ENCODE results near the gene AZI2. TPM values are rescaled to one million over a fixed set of nuclear protein-coding genes. Genes with fewer than 3 reads are reported as not detected.

The AZI2 gene
- polyA plus RNA-seq, 2 donors = 20.4 to 29.0 TPM

- Histone ChIP-seq H3K36me3 (ENCODE audit: control insufficient read depth in 2 of 2, insufficient read depth in 2 of 2, low read length in 1 of 2) (no peaks in the 10 kb centered on the region), H3K4me3 (ENCODE audit: low read depth in 1 of 2, low read length in 2 of 2) (no peak overlapping the region), H3K27me3 (ENCODE audit: control insufficient read depth in 1 of 2, insufficient read depth in 2 of 2, low read length in 2 of 2) (no peaks in the 10 kb centered on the region), H3K4me1 (ENCODE audit: control insufficient read depth in 2 of 2, insufficient read depth in 2 of 2, low read length in 1 of 2) (no peaks in the 10 kb centered on the region), H3K9me3 (ENCODE audit: control insufficient read depth in 2 of 2, insufficient read depth in 1 of 2, low read depth in 1 of 2, low read length in 1 of 2) (no peaks in the 10 kb centered on the region), H3K27ac (ENCODE audit: low read depth in 2 of 2, low read length in 1 of 2) (no peak overlapping the region)
Measured at GRCh38 chr3:28337230-28337629, 11.4 kb downstream of the AZI2 start.

- H3K36me3 ChIP-seq (ENCODE audit: control insufficient read depth in 2 of 2, insufficient read depth in 2 of 2, low read length in 1 of 2) = no peaks in the 10 kb centered on the region
- H3K4me3 ChIP-seq (ENCODE audit: low read depth in 1 of 2, low read length in 2 of 2) = no peak overlapping the region
- WGBS, 2 donors = 62 to 72% methylated on average over 2 of the region's 2 CpGs
- H3K9me3 ChIP-seq (ENCODE audit: control insufficient read depth in 2 of 2, insufficient read depth in 1 of 2, low read depth in 1 of 2, low read length in 1 of 2) = no peaks in the 10 kb centered on the region
- no peaks in the 10 kb centered on the region for H3K27me3 ChIP-seq (ENCODE audit: control insufficient read depth in 1 of 2, insufficient read depth in 2 of 2, low read length in 2 of 2)
- no peak overlapping the region for H3K27ac ChIP-seq (ENCODE audit: low read depth in 2 of 2, low read length in 1 of 2)
- H3K4me1 ChIP-seq (ENCODE audit: control insufficient read depth in 2 of 2, insufficient read depth in 2 of 2, low read length in 1 of 2) = no peaks in the 10 kb centered on the region
Measured at GRCh38 chr3:28335246-28335645, 13.4 kb downstream of the AZI2 start.

GRCh38 chr3:28334552-28334951, 14.1 kb downstream of the AZI2 start:
- Histone ChIP-seq H3K36me3 (ENCODE audit: control insufficient read depth in 2 of 2, insufficient read depth in 2 of 2, low read length in 1 of 2) (no peaks in the 10 kb centered on the region), H3K4me3 (ENCODE audit: low read depth in 1 of 2, low read length in 2 of 2) (no peak overlapping the region), H3K27me3 (ENCODE audit: control insufficient read depth in 1 of 2, insufficient read depth in 2 of 2, low read length in 2 of 2) (no peaks in the 10 kb centered on the region), H3K4me1 (ENCODE audit: control insufficient read depth in 2 of 2, insufficient read depth in 2 of 2, low read length in 1 of 2) (no peaks in the 10 kb centered on the region), H3K9me3 (ENCODE audit: control insufficient read depth in 2 of 2, insufficient read depth in 1 of 2, low read depth in 1 of 2, low read length in 1 of 2) (no peaks in the 10 kb centered on the region), H3K27ac (ENCODE audit: low read depth in 2 of 2, low read length in 1 of 2) (no peak overlapping the region)

- WGBS, 2 donors = 77 to 78% methylated on average over 4 of the region's 4 CpGs
- H3K27me3 ChIP-seq (ENCODE audit: control insufficient read depth in 1 of 2, insufficient read depth in 2 of 2, low read length in 2 of 2) = no peaks in the 10 kb centered on the region
- H3K27ac ChIP-seq (ENCODE audit: low read depth in 2 of 2, low read length in 1 of 2) = no peak overlapping the region
- H3K36me3 ChIP-seq (ENCODE audit: control insufficient read depth in 2 of 2, insufficient read depth in 2 of 2, low read length in 1 of 2) = no peaks in the 10 kb centered on the region
- H3K4me1 ChIP-seq (ENCODE audit: control insufficient read depth in 2 of 2, insufficient read depth in 2 of 2, low read length in 1 of 2) = no peaks in the 10 kb centered on the region
- no peak overlapping the region for H3K4me3 ChIP-seq (ENCODE audit: low read depth in 1 of 2, low read length in 2 of 2)
- H3K9me3 ChIP-seq (ENCODE audit: control insufficient read depth in 2 of 2, insufficient read depth in 1 of 2, low read depth in 1 of 2, low read length in 1 of 2) = no peaks in the 10 kb centered on the region
Measured at GRCh38 chr3:28328188-28329151, 20.2 kb downstream of the AZI2 start.

DNA sequence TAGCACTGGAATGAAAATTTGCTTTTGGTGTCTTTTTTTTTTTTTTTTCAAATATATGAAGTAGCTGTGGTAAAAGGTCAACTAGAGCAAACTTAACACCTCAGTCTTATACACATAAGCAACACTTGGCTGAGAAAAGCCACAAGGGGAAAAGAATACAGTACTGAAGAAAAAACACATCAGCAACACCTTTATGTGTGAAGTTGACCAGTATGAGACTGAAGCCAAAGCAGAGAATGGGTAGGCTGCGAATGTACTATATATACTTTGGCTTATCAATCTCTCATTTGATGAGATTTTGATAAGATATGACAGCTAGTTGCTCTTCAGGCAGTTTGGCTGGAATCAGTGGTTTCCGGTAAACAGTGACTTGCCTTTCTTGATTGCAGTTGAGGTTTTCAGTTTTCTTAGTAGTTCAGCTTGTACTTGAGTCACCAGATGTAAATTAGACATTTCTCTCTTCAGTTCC, 22.1 kb downstream of the AZI2 start:
- no peak overlapping the region for H3K4me3 ChIP-seq (ENCODE audit: low read depth in 1 of 2, low read length in 2 of 2)
- no peaks in the 10 kb centered on the region for H3K9me3 ChIP-seq (ENCODE audit: control insufficient read depth in 2 of 2, insufficient read depth in 1 of 2, low read depth in 1 of 2, low read length in 1 of 2)
- H3K27me3 ChIP-seq (ENCODE audit: control insufficient read depth in 1 of 2, insufficient read depth in 2 of 2, low read length in 2 of 2) = no peaks in the 10 kb centered on the region
- no peaks in the 10 kb centered on the region for H3K36me3 ChIP-seq (ENCODE audit: control insufficient read depth in 2 of 2, insufficient read depth in 2 of 2, low read length in 1 of 2)
- whole genome bisulfite sequencing, 2 donors = 69 to 74% methylated on average over 2 of the region's 2 CpGs
- H3K27ac ChIP-seq (ENCODE audit: low read depth in 2 of 2, low read length in 1 of 2) = no peak overlapping the region
- no peaks in the 10 kb centered on the region for H3K4me1 ChIP-seq (ENCODE audit: control insufficient read depth in 2 of 2, insufficient read depth in 2 of 2, low read length in 1 of 2)

- no peaks in the 10 kb centered on the region for H3K27me3 ChIP-seq (ENCODE audit: control insufficient read depth in 1 of 2, insufficient read depth in 2 of 2, low read length in 2 of 2)
- H3K27ac ChIP-seq (ENCODE audit: low read depth in 2 of 2, low read length in 1 of 2) = no peak overlapping the region
- H3K9me3 ChIP-seq (ENCODE audit: control insufficient read depth in 2 of 2, insufficient read depth in 1 of 2, low read depth in 1 of 2, low read length in 1 of 2) = no peaks in the 10 kb centered on the region
- H3K36me3 ChIP-seq (ENCODE audit: control insufficient read depth in 2 of 2, insufficient read depth in 2 of 2, low read length in 1 of 2) = peaks cover 0 to 3% of the 10 kb centered on the region in 2 donors
- H3K4me1 ChIP-seq (ENCODE audit: control insufficient read depth in 2 of 2, insufficient read depth in 2 of 2, low read length in 1 of 2) = no peaks in the 10 kb centered on the region
- no peak overlapping the region for H3K4me3 ChIP-seq (ENCODE audit: low read depth in 1 of 2, low read length in 2 of 2)
- WGBS, 2 donors = 72 to 88% methylated on average over 1 of the region's 1 CpG
Measured at GRCh38 chr3:28322464-28322863, 26.2 kb downstream of the AZI2 start.

DNA sequence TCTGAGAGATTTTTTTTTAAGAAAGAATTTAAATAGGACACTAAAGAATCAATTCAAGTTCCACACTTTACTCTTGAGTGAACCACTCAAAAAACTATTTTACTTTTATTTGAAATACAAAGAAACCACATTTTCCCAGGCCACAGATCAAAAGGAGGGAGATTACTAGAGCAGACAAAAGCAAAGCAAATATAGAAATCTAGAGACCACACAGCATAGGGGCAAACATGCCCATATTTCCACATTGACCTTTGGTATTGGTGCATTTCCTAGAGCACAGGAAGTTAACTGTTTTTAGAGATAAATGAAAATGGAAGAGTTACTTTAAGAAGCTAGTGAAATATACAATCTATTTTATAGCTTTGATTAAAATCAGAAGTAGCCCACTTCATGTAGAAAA, 27.6 kb downstream of the AZI2 start:
- peaks cover 0 to 3% of the 10 kb centered on the region in 2 donors for H3K36me3 ChIP-seq (ENCODE audit: control insufficient read depth in 2 of 2, insufficient read depth in 2 of 2, low read length in 1 of 2)
- no peak overlapping the region for H3K4me3 ChIP-seq (ENCODE audit: low read depth in 1 of 2, low read length in 2 of 2)
- H3K4me1 ChIP-seq (ENCODE audit: control insufficient read depth in 2 of 2, insufficient read depth in 2 of 2, low read length in 1 of 2) = no peaks in the 10 kb centered on the region
- no peak overlapping the region for H3K27ac ChIP-seq (ENCODE audit: low read depth in 2 of 2, low read length in 1 of 2)
- H3K9me3 ChIP-seq (ENCODE audit: control insufficient read depth in 2 of 2, insufficient read depth in 1 of 2, low read depth in 1 of 2, low read length in 1 of 2) = no peaks in the 10 kb centered on the region
- no peaks in the 10 kb centered on the region for H3K27me3 ChIP-seq (ENCODE audit: control insufficient read depth in 1 of 2, insufficient read depth in 2 of 2, low read length in 2 of 2)

DNA sequence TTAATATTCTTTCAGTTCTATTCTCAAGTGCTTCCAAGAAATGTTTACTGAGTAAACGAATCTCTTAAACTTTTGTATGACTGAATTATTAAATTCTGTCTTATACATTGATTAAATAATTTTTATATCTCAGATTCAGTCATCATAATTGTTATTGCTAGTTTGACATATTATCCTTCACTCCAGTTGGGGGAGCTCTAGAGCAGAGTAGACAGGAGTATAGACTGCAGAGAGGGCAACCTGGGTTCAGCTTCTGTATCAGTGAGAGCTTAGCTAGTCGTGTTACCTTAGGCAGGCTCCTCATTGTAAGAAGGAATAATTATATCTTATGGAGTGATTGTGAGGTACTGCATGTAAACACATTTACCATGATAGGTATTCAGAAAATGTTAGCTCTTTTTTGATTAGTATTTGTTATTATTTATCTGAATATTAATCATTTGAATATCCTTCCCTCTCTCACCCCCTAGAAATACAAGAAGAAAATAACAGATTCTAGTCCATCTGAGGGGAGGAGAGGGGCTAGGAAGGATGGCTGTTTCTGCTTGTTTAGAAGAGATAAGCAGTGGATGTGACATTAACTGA, 31.1 kb downstream of the AZI2 start:
- Histone ChIP-seq H3K9me3 (ENCODE audit: control insufficient read depth in 2 of 2, insufficient read depth in 1 of 2, low read depth in 1 of 2, low read length in 1 of 2) (no peaks in the 10 kb centered on the region), H3K36me3 (ENCODE audit: control insufficient read depth in 2 of 2, insufficient read depth in 2 of 2, low read length in 1 of 2) (peaks cover 0 to 3% of the 10 kb centered on the region in 2 donors), H3K27ac (ENCODE audit: low read depth in 2 of 2, low read length in 1 of 2) (no peak overlapping the region), H3K4me1 (ENCODE audit: control insufficient read depth in 2 of 2, insufficient read depth in 2 of 2, low read length in 1 of 2) (no peaks in the 10 kb centered on the region), H3K4me3 (ENCODE audit: low read depth in 1 of 2, low read length in 2 of 2) (no peak overlapping the region), H3K27me3 (ENCODE audit: control insufficient read depth in 1 of 2, insufficient read depth in 2 of 2, low read length in 2 of 2) (no peaks in the 10 kb centered on the region)
- WGBS, 2 donors = 19 to 36% methylated on average over 2 of the region's 2 CpGs

- Histone ChIP-seq H3K36me3 (ENCODE audit: control insufficient read depth in 2 of 2, insufficient read depth in 2 of 2, low read length in 1 of 2) (peaks cover 0 to 3% of the 10 kb centered on the region in 2 donors), H3K4me1 (ENCODE audit: control insufficient read depth in 2 of 2, insufficient read depth in 2 of 2, low read length in 1 of 2) (no peaks in the 10 kb centered on the region), H3K27me3 (ENCODE audit: control insufficient read depth in 1 of 2, insufficient read depth in 2 of 2, low read length in 2 of 2) (no peaks in the 10 kb centered on the region), H3K9me3 (ENCODE audit: control insufficient read depth in 2 of 2, insufficient read depth in 1 of 2, low read depth in 1 of 2, low read length in 1 of 2) (no peaks in the 10 kb centered on the region), H3K4me3 (ENCODE audit: low read depth in 1 of 2, low read length in 2 of 2) (no peak overlapping the region), H3K27ac (ENCODE audit: low read depth in 2 of 2, low read length in 1 of 2) (no peak overlapping the region)
- 77 to 87% methylated on average over 2 of the region's 2 CpGs for WGBS, 2 donors
Measured at GRCh38 chr3:28316226-28316625, 32.4 kb downstream of the AZI2 start.

- Histone ChIP-seq H3K27me3 (ENCODE audit: control insufficient read depth in 1 of 2, insufficient read depth in 2 of 2, low read length in 2 of 2) (no peaks in the 10 kb centered on the region), H3K36me3 (ENCODE audit: control insufficient read depth in 2 of 2, insufficient read depth in 2 of 2, low read length in 1 of 2) (peaks cover 0 to 3% of the 10 kb centered on the region in 2 donors), H3K4me3 (ENCODE audit: low read depth in 1 of 2, low read length in 2 of 2) (no peak overlapping the region), H3K9me3 (ENCODE audit: control insufficient read depth in 2 of 2, insufficient read depth in 1 of 2, low read depth in 1 of 2, low read length in 1 of 2) (no peaks in the 10 kb centered on the region), H3K4me1 (ENCODE audit: control insufficient read depth in 2 of 2, insufficient read depth in 2 of 2, low read length in 1 of 2) (no peaks in the 10 kb centered on the region), H3K27ac (ENCODE audit: low read depth in 2 of 2, low read length in 1 of 2) (no peak overlapping the region)
- 79 to 92% methylated on average over 1 of the region's 1 CpG for WGBS, 2 donors
Measured at GRCh38 chr3:28315711-28316110, 32.9 kb downstream of the AZI2 start.

All from esophagus (tissue), 2 donors.